ENCODE data around the gene ITGB5. TPM values are rescaled to one million over a fixed set of nuclear protein-coding genes. Genes with fewer than 3 reads are reported as not detected.

Gene ITGB5
- total and polyA plus RNA-seq, 2 donors (not counting 3 experiments of a cell fraction or from before 2014, with no cell fraction given), result 144 to 170 TPM

GRCh38 chr3:124856677-124857076 is 30.5 kb downstream of the ITGB5 start:
- intact Hi-C loops (cut with micrococcal nuclease) (no loop called here), dilution Hi-C loops (cut with MboI; ENCODE audit: extremely low pct_ligation_motif_present, low sequenced_read_pairs) (no loop called here)
- Histone ChIP-seq H3K9ac (replicated peaks; ENCODE audit: extremely low read depth, insufficient read depth, low read length) (no peak overlapping the region), H3K9me3 (replicated peaks; ENCODE audit: control insufficient read depth, insufficient read depth, low read length) (no peaks in the 10 kb centered on the region), H3K27ac (ENCODE audit: insufficient read depth, low read depth, low read length) (no peak overlapping the region), H3K27me3 (ENCODE audit: control insufficient read depth in 2 of 2, insufficient read depth in 2 of 2, low read length in 2 of 2) (no peaks in the 10 kb centered on the region), H4K20me1 (replicated peaks; ENCODE audit: control insufficient read depth, extremely low read depth, insufficient read depth, low read length) (no peaks in the 10 kb centered on the region), H3K79me2 (ENCODE audit: control insufficient read depth, insufficient read depth, low read length) (no peaks in the 10 kb centered on the region), H3K4me2 (ENCODE audit: insufficient read depth, low read length) (no peak overlapping the region), H3K9me1 (replicated peaks; ENCODE audit: control insufficient read depth, extremely low read depth, insufficient read depth, low read length) (no peaks in the 10 kb centered on the region), H3K36me3 (ENCODE audit: control insufficient read depth in 2 of 2, extremely low read depth in 1 of 2, insufficient read depth in 2 of 2, low read length in 2 of 2) (no peaks in the 10 kb centered on the region), H2AFZ (ENCODE audit: low read depth, low read length) (no peak overlapping the region), H3K4me1 (ENCODE audit: control insufficient read depth, extremely low read depth, insufficient read depth, low read length) (peaks cover 34% of the 10 kb centered on the region), H3K4me3 (replicated peaks in 1 of 3; ENCODE audit: insufficient read depth in 1 of 3, low read depth in 1 of 3, low read length in 3 of 3) (no peak overlapping the region)
- TF ChIP-seq JUN (IDR thresholded peaks at IDR 0.05; ENCODE audit: borderline replicate concordance, insufficient read depth, insufficient read length, low read depth) (no peak), POLR2AphosphoS5 (IDR thresholded peaks at IDR 0.05; ENCODE audit: insufficient read depth, low read depth, low read length) (no peak), FOS (IDR thresholded peaks at IDR 0.05; ENCODE audit: borderline replicate concordance, insufficient read depth, low read length) (no peak), EZH2 (IDR thresholded peaks at IDR 0.05; ENCODE audit: borderline replicate concordance, low read depth, low read length, severe bottlenecking) (no peak), MYC (IDR thresholded peaks at IDR 0.05; ENCODE audit: low read depth, low read length) (no peak), MAX (IDR thresholded peaks at IDR 0.05; ENCODE audit: insufficient read depth, insufficient read length) (no peak), POLR2A (IDR thresholded peaks at IDR 0.05; ENCODE audit: low read depth, low read length) (no peak), CTCF (IDR thresholded peaks at IDR 0.05; ENCODE audit: extremely low read depth in 1 of 2, insufficient read depth in 1 of 2, low read depth in 1 of 2, low read length in 2 of 2) (no peak), GATA2 (IDR thresholded peaks at IDR 0.05; ENCODE audit: insufficient read depth, insufficient read length, low read depth, low read length) (no peak)
- no peak for DNase-seq (ENCODE audit: low read depth, low spot score)
- no TSS peak for BruUV-seq (replicated peaks)
- CTCF ChIA-PET, result interaction anchor here (0.7 to 1.0 kb wide), 2 partner anchors 11 to 44 kb away, joined by 3 to 4 read pairs; no protein-coding TSS in a partner anchor
- POLR2A ChIA-PET, result no interaction called here
- no peak for FAIRE-seq

Data from endothelial cell of umbilical vein (primary cell).